Activated T-helper 17 cell treated with anti-CD3 and anti-CD28 coated beads, Interleukin-2, amount 50 U/mL, for 72 hours (primary cell): Measurements from ENCODE around the gene RFTN1. TPM values are rescaled to one million over a fixed set of nuclear protein-coding genes. Genes with fewer than 3 reads are reported as not detected.

Experiments
- ATAC-seq: fragments of 150-1000 bp; cut with Tn5 transposase; replicated peaks from 2 replicates; pipeline ENCODE4 v1.10.0; 2021; ENCODE audit warnings: mild to moderate bottlenecking, moderate library complexity
- H3K27ac Mint-ChIP-seq: one replicate; pipeline ENCODE4 v1.8.0; 2022; ENCODE audit warnings: mixed read lengths
- H3K27me3 Mint-ChIP-seq: one replicate; pipeline ENCODE4 v1.8.0; 2022; ENCODE audit warnings: mixed read lengths
- H3K36me3 Mint-ChIP-seq: one replicate; pipeline ENCODE4 v1.8.0; 2022; ENCODE audit warnings: low read depth, mild to moderate bottlenecking, mixed read lengths
- H3K4me1 Mint-ChIP-seq: one replicate; pipeline ENCODE4 v1.8.0; 2022; ENCODE audit warnings: mixed read lengths
- H3K4me3 Mint-ChIP-seq: one replicate; pipeline ENCODE4 v1.8.0; 2022; ENCODE audit warnings: mild to moderate bottlenecking, mixed read lengths
- H3K9me3 Mint-ChIP-seq: one replicate; pipeline ENCODE4 v1.8.0; 2022; ENCODE audit warnings: mixed read lengths
- total RNA-seq, 2 donors: library from RNA; stranded (reverse); gene quantifications; one replicate each; pipeline ENCODE4 v1.2.3, GENCODE V29; 2022

RFTN1 gene
- total RNA-seq, 2 donors from 2014 or later = 112 to 139 TPM

- Mint-ChIP-seq H3K36me3 (peaks cover 99% of the 10 kb centered on the region), H3K27ac (peak overlapping the region; percentile 34), H3K27me3 (no peaks in the 10 kb centered on the region), H3K4me1 (peaks cover 37% of the 10 kb centered on the region), H3K4me3 (no peak overlapping the region), H3K9me3 (no peaks in the 10 kb centered on the region)
- ATAC-seq = no peak
Observed at GRCh38 chr3:16357186-16358121, 156.0 kb downstream of the RFTN1 start.

DNA sequence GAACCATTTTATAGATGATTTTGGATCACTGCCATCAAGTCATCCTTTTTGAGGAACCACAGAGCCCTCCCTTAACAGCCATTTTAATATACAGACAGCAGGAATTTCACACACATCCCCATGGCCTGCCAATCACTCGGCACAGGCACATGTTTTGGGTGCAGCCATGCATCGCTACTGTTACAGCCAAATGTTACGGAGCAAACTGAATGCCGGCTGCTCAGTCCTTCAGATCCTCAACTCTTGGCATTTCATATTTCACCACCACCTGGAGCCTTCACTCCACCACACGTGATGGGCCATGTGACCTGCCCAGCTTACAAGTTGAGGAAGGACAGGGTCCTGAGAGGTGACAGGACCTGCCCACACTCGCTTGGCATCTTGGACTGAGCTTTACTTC, 157.7 kb downstream of the RFTN1 start:
- H3K36me3 Mint-ChIP-seq = peaks cover 99% of the 10 kb centered on the region
- no peak for ATAC-seq
- H3K27me3 Mint-ChIP-seq = no peaks in the 10 kb centered on the region

GRCh38 chr3:16354291-16354690, 159.2 kb downstream of the RFTN1 start:
- Mint-ChIP-seq H3K27me3 (no peaks in the 10 kb centered on the region), H3K4me1 (peaks cover 34% of the 10 kb centered on the region), H3K9me3 (no peaks in the 10 kb centered on the region), H3K4me3 (no peak overlapping the region), H3K36me3 (peaks cover 100% of the 10 kb centered on the region), H3K27ac (peak overlapping the region; percentile 73)
- ATAC-seq = no peak

More for the DNA sequence above, 157.7 kb downstream of the RFTN1 start:
- Mint-ChIP-seq H3K4me1 (peaks cover 31% of the 10 kb centered on the region), H3K4me3 (no peak overlapping the region), H3K27ac (peak overlapping the region; percentile 70), H3K9me3 (no peaks in the 10 kb centered on the region)

- Mint-ChIP-seq H3K27ac (peak overlapping the region; percentile 73), H3K27me3 (no peaks in the 10 kb centered on the region), H3K36me3 (peaks cover 100% of the 10 kb centered on the region), H3K4me3 (no peak overlapping the region), H3K4me1 (peaks cover 28% of the 10 kb centered on the region), H3K9me3 (no peaks in the 10 kb centered on the region)
- no peak for ATAC-seq
Observed at GRCh38 chr3:16352428-16352827, 161.1 kb downstream of the RFTN1 start.

DNA sequence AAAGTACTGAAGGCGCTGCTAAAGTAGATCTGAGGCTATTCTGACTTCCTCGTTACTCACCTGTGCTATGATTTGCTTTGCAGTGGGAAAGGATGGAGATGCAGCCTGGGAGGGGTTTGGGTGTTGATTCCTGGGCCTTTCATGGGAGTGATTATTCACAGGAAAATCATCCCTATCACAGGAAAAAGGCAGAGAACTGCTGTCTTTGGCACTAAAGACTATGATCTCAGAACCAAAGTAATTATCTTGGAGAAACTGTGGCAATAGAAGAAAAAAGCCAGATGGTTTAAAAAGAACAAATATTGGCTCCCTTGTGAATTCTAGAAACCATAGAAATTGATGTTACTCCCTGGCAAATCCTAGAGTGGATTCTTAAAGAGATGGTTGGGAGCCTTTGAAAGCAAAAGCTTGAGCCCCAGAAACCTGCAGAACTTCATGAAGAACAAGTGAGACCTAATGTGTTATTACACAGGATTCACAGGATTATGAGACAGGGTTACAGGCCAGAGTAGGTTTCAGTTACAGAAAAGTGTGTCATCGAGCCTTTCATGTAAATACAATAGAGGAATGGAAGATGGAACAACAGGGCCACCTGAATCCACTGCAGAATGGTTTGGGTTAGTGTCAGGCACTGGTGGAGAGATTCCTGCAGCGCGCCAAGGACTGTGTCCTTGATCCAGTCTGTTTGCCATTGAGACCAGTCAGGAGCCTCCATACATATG, 162.7 kb downstream of the RFTN1 start:
- H3K36me3 Mint-ChIP-seq = peaks cover 100% of the 10 kb centered on the region
- H3K4me3 Mint-ChIP-seq = no peak overlapping the region
- no peaks in the 10 kb centered on the region for H3K9me3 Mint-ChIP-seq
- peaks cover 32% of the 10 kb centered on the region for H3K4me1 Mint-ChIP-seq
- peak overlapping the region; percentile 73 for H3K27ac Mint-ChIP-seq
- ATAC-seq = peak; percentile 55
- no peaks in the 10 kb centered on the region for H3K27me3 Mint-ChIP-seq

DNA sequence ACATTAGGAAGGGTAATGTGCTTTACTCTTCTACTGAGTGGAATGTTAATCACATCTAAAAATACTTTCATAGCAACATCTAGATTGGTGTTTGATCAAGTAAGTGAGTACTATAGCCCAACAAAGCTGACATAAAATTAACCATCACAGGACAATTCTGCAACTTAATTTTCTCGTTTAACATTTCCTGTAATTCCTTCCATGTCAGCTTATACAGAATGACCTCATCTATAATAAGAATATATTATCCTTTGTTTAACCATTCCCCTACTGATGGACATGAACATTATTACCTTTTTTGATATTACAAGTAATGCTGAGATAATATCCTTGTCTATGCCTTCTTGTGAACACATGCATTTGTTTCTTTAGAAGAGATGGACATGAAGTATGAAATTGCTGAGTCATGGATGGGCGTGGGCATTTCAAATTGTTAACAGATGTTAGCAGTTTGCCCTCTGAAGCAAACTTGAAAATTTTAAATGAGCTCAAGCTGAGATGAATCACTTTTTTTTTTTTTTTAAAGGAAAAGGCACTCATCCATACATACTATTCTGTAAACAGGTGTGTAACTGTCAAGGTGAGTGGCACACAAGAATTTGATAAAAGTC, 163.4 kb downstream of the RFTN1 start:
- Mint-ChIP-seq H3K36me3 (peaks cover 100% of the 10 kb centered on the region), H3K4me1 (peaks cover 33% of the 10 kb centered on the region), H3K27ac (peak overlapping the region; percentile 73), H3K4me3 (no peak overlapping the region), H3K9me3 (no peaks in the 10 kb centered on the region), H3K27me3 (no peaks in the 10 kb centered on the region)
- no peak for ATAC-seq

DNA sequence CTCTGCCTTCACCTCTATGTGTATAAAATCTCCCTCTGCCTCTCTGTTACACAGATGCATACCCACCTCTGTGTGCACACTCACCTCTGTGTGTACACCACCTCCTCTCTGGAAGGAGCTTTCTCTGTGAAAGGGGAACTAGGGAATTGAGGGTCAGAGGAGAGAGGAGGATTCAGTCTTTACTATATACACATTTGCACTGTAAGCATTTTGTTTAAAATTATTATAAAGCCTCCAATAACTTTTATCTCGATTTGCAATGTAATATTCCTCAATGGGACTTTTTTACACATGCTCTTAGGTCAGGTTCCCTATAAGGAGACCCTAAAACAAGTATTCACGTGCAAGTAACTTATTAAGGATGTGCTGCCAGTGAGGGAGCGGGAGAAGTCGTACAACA, 166.0 kb downstream of the RFTN1 start:
- H3K4me3 Mint-ChIP-seq = no peak overlapping the region
- H3K27me3 Mint-ChIP-seq = no peaks in the 10 kb centered on the region
- no peaks in the 10 kb centered on the region for H3K9me3 Mint-ChIP-seq
- ATAC-seq = no peak
- peak overlapping the region; percentile 63 for H3K27ac Mint-ChIP-seq
- H3K4me1 Mint-ChIP-seq = peaks cover 34% of the 10 kb centered on the region
- H3K36me3 Mint-ChIP-seq = peaks cover 99% of the 10 kb centered on the region

DNA sequence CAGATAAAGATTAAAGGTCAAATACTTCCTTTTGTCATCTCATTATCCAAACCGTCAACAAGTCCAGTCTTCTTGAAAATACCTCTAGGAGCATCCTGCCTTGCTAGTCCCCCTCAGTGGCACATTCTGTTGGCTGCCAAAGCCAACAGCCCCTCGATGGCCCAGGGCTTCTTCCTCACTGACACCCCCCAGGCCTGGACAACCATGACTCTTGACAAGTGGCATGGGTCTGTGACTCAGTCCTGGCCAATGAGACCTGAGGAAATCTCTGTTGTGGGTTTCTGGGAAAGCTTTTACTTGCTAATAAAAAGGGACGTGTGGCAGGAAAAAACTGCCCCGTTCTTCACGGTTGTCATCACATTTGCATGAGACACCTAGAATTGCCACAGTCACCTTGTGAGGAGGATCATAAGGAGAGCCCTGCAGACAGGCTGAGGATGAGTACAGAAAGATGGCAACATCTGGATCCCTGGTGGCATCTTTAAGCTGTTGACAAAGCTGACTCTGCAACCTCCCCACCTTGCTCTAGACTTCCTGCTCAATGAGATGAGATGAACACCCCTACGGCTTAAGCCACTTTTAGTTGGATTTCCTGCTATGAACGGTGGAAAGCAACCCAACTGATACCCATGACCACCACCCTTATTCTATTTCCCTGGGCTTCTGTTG, 167.0 kb downstream of the RFTN1 start:
- no peak for ATAC-seq
- H3K4me1 Mint-ChIP-seq = peaks cover 34% of the 10 kb centered on the region

GRCh38 chr3:16343101-16343500, 170.4 kb downstream of the RFTN1 start:
- Mint-ChIP-seq H3K36me3 (peaks cover 82% of the 10 kb centered on the region), H3K27me3 (no peaks in the 10 kb centered on the region), H3K4me1 (peaks cover 43% of the 10 kb centered on the region), H3K27ac (peak overlapping the region; percentile 71), H3K9me3 (no peaks in the 10 kb centered on the region), H3K4me3 (no peak overlapping the region)
- no peak for ATAC-seq

More for the DNA sequence above, 167.0 kb downstream of the RFTN1 start:
- H3K9me3 Mint-ChIP-seq = no peaks in the 10 kb centered on the region
- peaks cover 89% of the 10 kb centered on the region for H3K36me3 Mint-ChIP-seq
- no peak overlapping the region for H3K4me3 Mint-ChIP-seq
- peak overlapping the region; percentile 63 for H3K27ac Mint-ChIP-seq
- H3K27me3 Mint-ChIP-seq = no peaks in the 10 kb centered on the region

DNA sequence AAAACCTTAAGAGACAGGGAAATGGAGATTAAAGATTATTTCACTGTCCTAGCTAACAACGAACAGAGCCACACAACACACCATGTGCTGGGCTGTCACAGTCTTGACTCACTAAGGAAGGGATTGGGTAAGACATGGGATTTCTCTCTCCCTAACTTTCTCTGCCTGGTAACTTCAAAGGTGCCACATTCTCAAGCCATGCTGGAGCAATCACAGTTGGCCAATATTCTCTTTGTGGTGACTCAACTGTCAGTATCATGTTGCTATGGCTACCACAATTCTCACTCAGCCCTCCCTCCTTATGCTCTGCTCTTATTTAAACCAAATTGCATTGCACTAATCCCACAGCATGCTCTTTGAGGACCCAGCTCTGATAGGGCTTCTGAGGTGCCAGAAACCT, 174.5 kb downstream of the RFTN1 start:
- peak overlapping the region; percentile 55 for H3K27ac Mint-ChIP-seq
- H3K27me3 Mint-ChIP-seq = no peaks in the 10 kb centered on the region
- H3K9me3 Mint-ChIP-seq = no peaks in the 10 kb centered on the region
- H3K36me3 Mint-ChIP-seq = peaks cover 74% of the 10 kb centered on the region
- H3K4me3 Mint-ChIP-seq = peak overlapping the region; percentile 46
- peak; percentile 77 for ATAC-seq
- H3K4me1 Mint-ChIP-seq = peaks cover 45% of the 10 kb centered on the region

DNA sequence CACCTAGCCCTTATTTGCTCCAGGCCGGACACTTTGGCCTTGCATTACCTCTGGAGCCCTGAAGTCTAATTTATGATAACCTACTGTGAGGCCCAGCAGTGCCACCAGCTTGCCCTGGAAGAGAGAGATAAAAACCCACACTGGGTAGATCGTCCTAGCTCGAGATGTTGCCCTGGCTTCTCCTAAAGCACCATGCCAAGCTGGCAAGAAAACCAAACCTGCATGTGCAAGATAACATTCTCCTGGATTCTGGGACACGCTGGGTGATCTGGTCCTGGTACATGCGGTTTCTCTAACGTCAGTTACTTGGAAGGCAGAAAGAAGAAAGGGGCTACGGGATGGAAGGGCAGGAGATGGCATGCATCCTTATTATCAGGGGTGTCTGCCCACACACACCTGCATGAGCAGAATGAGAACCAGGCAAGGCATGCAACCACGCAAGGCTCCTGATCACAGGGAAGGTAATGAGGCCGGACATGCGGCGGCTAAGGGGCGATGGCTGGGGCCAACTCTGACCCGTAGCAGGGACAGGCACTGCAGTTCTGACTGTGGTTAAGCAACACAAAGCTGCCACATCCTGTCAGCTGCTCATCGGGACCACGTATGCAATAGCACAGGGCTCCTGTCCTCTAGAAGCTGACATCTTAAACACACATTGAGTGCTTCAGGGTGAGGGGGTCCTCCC, 175.5 kb downstream of the RFTN1 start:
- peak overlapping the region; percentile 46 for H3K4me3 Mint-ChIP-seq
- H3K27me3 Mint-ChIP-seq = no peaks in the 10 kb centered on the region
- no peaks in the 10 kb centered on the region for H3K9me3 Mint-ChIP-seq
- peaks cover 73% of the 10 kb centered on the region for H3K36me3 Mint-ChIP-seq
- peaks cover 36% of the 10 kb centered on the region for H3K4me1 Mint-ChIP-seq
- peak; percentile 88 for ATAC-seq
- H3K27ac Mint-ChIP-seq = peak overlapping the region; percentile 55

DNA sequence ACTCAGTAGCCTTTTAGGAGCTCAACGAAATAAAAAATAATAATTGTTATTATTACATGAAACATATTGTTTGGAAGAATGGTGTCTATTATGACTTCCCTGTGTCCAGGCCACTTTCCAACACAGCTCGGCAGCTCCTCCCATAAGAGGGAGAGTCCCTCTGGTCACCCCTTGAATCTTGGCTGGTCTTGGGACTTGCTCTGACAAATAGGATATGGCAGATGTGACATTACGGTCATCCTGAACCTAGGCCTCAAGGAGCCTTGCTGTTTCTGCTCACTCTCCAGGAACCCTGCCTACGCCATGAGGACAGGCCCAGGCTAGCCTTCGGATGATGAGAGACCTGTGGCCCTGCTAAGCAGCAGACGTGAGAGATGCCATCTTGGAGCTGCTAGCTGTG, 176.7 kb downstream of the RFTN1 start:
- H3K27me3 Mint-ChIP-seq = no peaks in the 10 kb centered on the region
- ATAC-seq = no peak
- peaks cover 81% of the 10 kb centered on the region for H3K36me3 Mint-ChIP-seq
- H3K4me3 Mint-ChIP-seq = no peak overlapping the region
- H3K9me3 Mint-ChIP-seq = no peaks in the 10 kb centered on the region
- no peak overlapping the region for H3K27ac Mint-ChIP-seq
- peaks cover 35% of the 10 kb centered on the region for H3K4me1 Mint-ChIP-seq

GRCh38 chr3:16335772-16336645, 177.5 kb downstream of the RFTN1 start:
- Mint-ChIP-seq H3K9me3 (no peaks in the 10 kb centered on the region), H3K4me1 (peaks cover 40% of the 10 kb centered on the region), H3K36me3 (peaks cover 87% of the 10 kb centered on the region), H3K4me3 (no peak overlapping the region), H3K27ac (peak overlapping the region; percentile 83), H3K27me3 (no peaks in the 10 kb centered on the region)
- no peak for ATAC-seq
